ENCODE data around the gene ATP11A. TPM values are rescaled to one million over a fixed set of nuclear protein-coding genes. Genes with fewer than 3 reads are reported as not detected.
A peak's percentile ranks its signal among the peaks of the same experiment; 100 is the strongest.

ATP11A gene
- total RNA-seq, 1 donor from 2014 or later = 114 TPM

- no peak for TF ChIP-seq CTCF (IDR thresholded peaks at IDR 0.05; ENCODE audit: unreplicated experiment)
- H3K9me3 Mint-ChIP-seq = no peaks in the 10 kb centered on the region
- peaks cover 74% of the 10 kb centered on the region for H3K4me1 Mint-ChIP-seq
- no peak for DNase-seq (ENCODE audit: low spot score in 2 of 2, unreplicated experiment in 2 of 2)
- no peaks in the 10 kb centered on the region for H3K27me3 Mint-ChIP-seq (ENCODE audit: low read depth)
- H3K36me3 Mint-ChIP-seq = peaks cover 3% of the 10 kb centered on the region
- H3K27ac Mint-ChIP-seq = peak overlapping the region; percentile 99
- H3K4me3 Mint-ChIP-seq = no peak overlapping the region
Observed at GRCh38 chr13:112721198-112722104, 31.6 kb downstream of the ATP11A start.

GRCh38 chr13:112722433-112723263 lies 32.8 kb downstream of the ATP11A start:
- TF ChIP-seq CTCF (IDR thresholded peaks at IDR 0.05; ENCODE audit: unreplicated experiment) = no peak
- Mint-ChIP-seq H3K4me1 (peaks cover 68% of the 10 kb centered on the region), H3K9me3 (no peaks in the 10 kb centered on the region), H3K27me3 (ENCODE audit: low read depth) (no peaks in the 10 kb centered on the region), H3K27ac (peak overlapping the region; percentile 99), H3K4me3 (peak overlapping the region; percentile 44), H3K36me3 (peaks cover 3% of the 10 kb centered on the region)
- peak in 1 of 2 experiments; percentile 68 for DNase-seq (ENCODE audit: low spot score in 2 of 2, unreplicated experiment in 2 of 2)

DNA sequence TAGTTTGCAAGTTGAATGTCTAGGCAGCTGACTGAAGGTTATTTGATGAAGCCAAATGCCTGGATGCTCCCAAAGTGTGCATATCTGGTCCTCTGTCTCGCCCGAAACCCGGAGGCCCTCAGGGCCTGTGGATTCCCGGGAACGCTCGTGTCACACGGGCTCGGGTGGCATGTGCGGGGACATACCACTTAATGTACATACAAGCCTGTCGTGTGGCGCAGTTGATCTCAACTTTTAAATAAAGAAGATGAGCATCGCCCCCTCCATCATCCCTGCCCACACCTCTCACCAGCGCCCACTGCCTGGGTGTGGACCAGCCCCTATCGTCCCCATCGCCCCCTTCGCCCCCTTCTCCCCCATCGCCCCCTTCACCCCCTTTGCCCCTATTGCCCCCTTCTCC lies 33.9 kb downstream of the ATP11A start:
- H3K27me3 Mint-ChIP-seq (ENCODE audit: low read depth) = no peaks in the 10 kb centered on the region
- H3K4me1 Mint-ChIP-seq = peaks cover 62% of the 10 kb centered on the region
- H3K27ac Mint-ChIP-seq = peak overlapping the region; percentile 99

GRCh38 chr13:112724788-112725345 lies 35.0 kb downstream of the ATP11A start:
- Mint-ChIP-seq H3K27ac (peak overlapping the region; percentile 25), H3K4me1 (peaks cover 60% of the 10 kb centered on the region), H3K27me3 (ENCODE audit: low read depth) (no peaks in the 10 kb centered on the region), H3K4me3 (no peak overlapping the region), H3K9me3 (no peaks in the 10 kb centered on the region), H3K36me3 (peaks cover 3% of the 10 kb centered on the region)
- no peak for TF ChIP-seq CTCF (IDR thresholded peaks at IDR 0.05; ENCODE audit: unreplicated experiment)
- no peak for DNase-seq (ENCODE audit: low spot score in 2 of 2, unreplicated experiment in 2 of 2)

More for the DNA sequence above, 33.9 kb downstream of the ATP11A start:
- Mint-ChIP-seq H3K36me3 (peaks cover 3% of the 10 kb centered on the region), H3K9me3 (no peaks in the 10 kb centered on the region), H3K4me3 (no peak overlapping the region)
- no peak for DNase-seq (ENCODE audit: low spot score in 2 of 2, unreplicated experiment in 2 of 2)
- TF ChIP-seq CTCF (IDR thresholded peaks at IDR 0.05; ENCODE audit: unreplicated experiment) = no peak

DNA sequence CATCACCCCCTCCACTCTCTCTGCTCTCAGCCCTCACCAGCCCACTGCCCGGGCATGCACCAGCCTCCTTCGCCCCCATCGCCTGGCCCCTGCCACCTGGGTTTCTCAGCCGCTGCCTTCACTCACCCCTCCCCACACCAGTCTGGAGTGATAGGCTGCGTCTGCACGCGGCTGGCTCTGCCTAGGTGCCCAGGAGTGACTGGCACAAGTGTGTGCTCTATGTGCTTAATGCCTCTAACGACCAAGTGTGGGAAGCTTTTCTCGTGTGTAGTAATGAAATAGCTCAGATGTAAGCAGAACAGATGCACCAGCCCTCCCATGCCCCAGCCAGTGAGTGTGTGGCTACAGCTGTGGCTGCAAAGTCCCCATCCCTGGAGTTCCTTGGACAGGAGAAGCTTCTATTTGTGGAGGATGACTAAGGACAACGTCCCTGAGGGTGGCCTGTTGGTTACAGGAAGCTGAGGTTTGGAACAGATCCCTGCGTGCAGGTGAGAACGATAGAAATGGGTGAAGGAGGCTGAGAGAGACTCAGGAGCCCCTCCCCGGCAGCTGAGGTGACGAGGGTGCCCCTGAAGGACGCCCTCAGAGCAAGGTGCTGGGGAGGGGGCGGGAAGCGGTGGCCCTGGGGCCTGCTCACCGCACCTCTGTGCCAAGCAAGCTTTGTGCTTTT lies 35.6 kb downstream of the ATP11A start:
- no peaks in the 10 kb centered on the region for H3K27me3 Mint-ChIP-seq (ENCODE audit: low read depth)
- H3K36me3 Mint-ChIP-seq = no peaks in the 10 kb centered on the region
- DNase-seq (ENCODE audit: low spot score in 2 of 2, unreplicated experiment in 2 of 2) = no peak
- H3K4me1 Mint-ChIP-seq = peaks cover 61% of the 10 kb centered on the region
- no peak for TF ChIP-seq CTCF (IDR thresholded peaks at IDR 0.05; ENCODE audit: unreplicated experiment)
- no peak overlapping the region for H3K4me3 Mint-ChIP-seq
- peak overlapping the region; percentile 80 for H3K27ac Mint-ChIP-seq
- no peaks in the 10 kb centered on the region for H3K9me3 Mint-ChIP-seq
